Inflammatory macrophage treated with lipopolysaccharide for 1 hour (primary cell): Measurements from ENCODE around the gene ARPC1A.

Experiments used
- DNase-seq, 2 donors: peaks; one replicate each; pipeline ENCODE4 v3.0.0-alpha.2; 2020 to 2022

Gene ARPC1A

DNA sequence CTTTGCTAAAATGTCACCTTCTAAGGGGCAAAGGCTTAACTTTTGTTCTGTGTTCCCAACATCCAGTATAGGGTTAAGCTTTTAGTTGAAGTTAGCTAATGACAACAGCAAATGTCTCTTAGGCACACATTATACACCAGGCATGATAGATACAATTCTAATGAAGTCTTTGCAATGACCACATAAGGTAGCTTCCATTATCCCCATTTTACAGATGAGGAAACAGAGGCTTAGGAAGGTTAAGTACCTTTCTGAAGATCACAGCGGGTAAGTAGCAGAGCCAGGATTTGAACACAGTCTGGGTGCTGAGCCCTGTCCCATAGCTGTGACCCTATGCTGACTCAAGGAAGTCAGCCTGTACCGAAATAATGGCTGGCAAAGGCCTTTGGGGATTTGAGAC, 84.9 kb downstream of the ARPC1A start:
- DNase-seq: no peak

DNA sequence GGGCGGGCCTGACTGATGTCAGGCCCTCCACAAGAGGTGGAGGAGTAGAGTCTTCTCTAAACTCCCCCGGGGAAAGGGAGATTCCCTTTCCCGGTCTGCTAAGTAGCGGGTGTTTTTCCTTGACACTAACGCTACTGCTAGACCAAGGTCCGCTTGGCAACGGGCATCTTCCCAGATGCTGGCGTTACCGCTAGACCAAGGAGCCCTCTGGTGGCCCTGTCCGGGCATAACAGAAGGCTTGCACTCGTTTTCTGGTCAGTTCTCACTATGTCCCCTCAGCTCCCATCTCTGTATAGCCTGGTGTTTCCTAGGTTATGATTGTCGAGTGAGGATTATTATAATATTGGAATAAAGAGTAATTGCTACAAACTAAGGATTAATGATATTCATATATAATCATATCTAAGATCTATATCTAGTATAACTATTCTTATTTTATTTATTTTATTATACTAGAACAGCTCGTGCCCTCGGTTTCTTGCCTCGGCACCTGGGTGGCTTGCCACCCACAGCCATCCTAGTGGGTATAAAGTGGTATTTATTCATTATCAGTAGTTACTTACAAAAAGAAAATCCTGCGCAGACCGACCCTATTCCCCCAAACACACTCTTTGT, 89.9 kb downstream of the ARPC1A start:
- peak in 1 of 2 donors; percentile 45 for DNase-seq
